ENCODE measurements around the gene CHD8.

CHD8 gene

GRCh38 chr14:21405097-21405496, 50.8 kb downstream of the CHD8 start:
- Histone ChIP-seq H3K27ac (no peak overlapping the region), H3K27me3 (no peaks in the 10 kb centered on the region), H3K9me3 (no peaks in the 10 kb centered on the region), H3K4me3 (ENCODE audit: low read depth in 1 of 2, low read length in 1 of 2) (no peak overlapping the region), H3K36me3 (peaks cover 100% of the 10 kb centered on the region), H3K4me1 (ENCODE audit: control insufficient read depth in 1 of 2, insufficient read depth in 1 of 2, low read depth in 1 of 2, low read length in 1 of 2) (no peaks in the 10 kb centered on the region)
- TF ChIP-seq CTCF (IDR thresholded peaks at IDR 0.05), result no peak

GRCh38 chr14:21399311-21399870, 56.5 kb downstream of the CHD8 start:
- no peaks in the 10 kb centered on the region for H3K4me1 ChIP-seq (ENCODE audit: control insufficient read depth in 1 of 2, insufficient read depth in 1 of 2, low read depth in 1 of 2, low read length in 1 of 2)
- peaks cover 100% of the 10 kb centered on the region for H3K36me3 ChIP-seq
- H3K4me3 ChIP-seq (ENCODE audit: low read depth in 1 of 2, low read length in 1 of 2), result no peak overlapping the region
- H3K27me3 ChIP-seq, result no peaks in the 10 kb centered on the region
- no peak for TF ChIP-seq CTCF (IDR thresholded peaks at IDR 0.05)
- H3K9me3 ChIP-seq, result no peaks in the 10 kb centered on the region
- no peak overlapping the region for H3K27ac ChIP-seq

GRCh38 chr14:21398901-21399300, 57.0 kb downstream of the CHD8 start:
- H3K4me3 ChIP-seq (ENCODE audit: low read depth in 1 of 2, low read length in 1 of 2), result no peak overlapping the region
- TF ChIP-seq CTCF (IDR thresholded peaks at IDR 0.05), result no peak
- H3K27me3 ChIP-seq, result no peaks in the 10 kb centered on the region
- H3K9me3 ChIP-seq, result no peaks in the 10 kb centered on the region
- H3K27ac ChIP-seq, result no peak overlapping the region
- H3K4me1 ChIP-seq (ENCODE audit: control insufficient read depth in 1 of 2, insufficient read depth in 1 of 2, low read depth in 1 of 2, low read length in 1 of 2), result no peaks in the 10 kb centered on the region
- peaks cover 100% of the 10 kb centered on the region for H3K36me3 ChIP-seq

GRCh38 chr14:21395450-21395849, 60.5 kb downstream of the CHD8 start:
- Histone ChIP-seq H3K27ac (no peak overlapping the region), H3K4me1 (ENCODE audit: control insufficient read depth in 1 of 2, insufficient read depth in 1 of 2, low read depth in 1 of 2, low read length in 1 of 2) (no peaks in the 10 kb centered on the region), H3K9me3 (no peaks in the 10 kb centered on the region), H3K4me3 (ENCODE audit: low read depth in 1 of 2, low read length in 1 of 2) (no peak overlapping the region), H3K27me3 (no peaks in the 10 kb centered on the region), H3K36me3 (peaks cover 100% of the 10 kb centered on the region)
- no peak for TF ChIP-seq CTCF (IDR thresholded peaks at IDR 0.05)

GRCh38 chr14:21385188-21385904, 70.6 kb downstream of the CHD8 start:
- no peaks in the 10 kb centered on the region for H3K9me3 ChIP-seq
- H3K27ac ChIP-seq, result peak overlapping the region; percentile 88
- H3K27me3 ChIP-seq, result no peaks in the 10 kb centered on the region
- peaks cover 45% of the 10 kb centered on the region for H3K36me3 ChIP-seq
- H3K4me3 ChIP-seq (ENCODE audit: low read depth in 1 of 2, low read length in 1 of 2), result peak overlapping the region in 1 of 2 experiments; percentile 84
- no peak for TF ChIP-seq CTCF (IDR thresholded peaks at IDR 0.05)
- H3K4me1 ChIP-seq (ENCODE audit: control insufficient read depth in 1 of 2, insufficient read depth in 1 of 2, low read depth in 1 of 2, low read length in 1 of 2), result peaks cover 20 to 21% of the 10 kb centered on the region in 2 experiments

Data from neutrophil (primary cell).